Natural killer cell (primary cell): ENCODE data around the gene SLC25A24. TPM values are rescaled to one million over a fixed set of nuclear protein-coding genes. Genes with fewer than 3 reads are reported as not detected.

Source experiments
- ATAC-seq, 3 donors: fragments of 150-1000 bp in 2 of 3; fragments of 200-7000 bp in 1 of 3; cut with Tn5 transposase; 1 replicate in 1 of 3; 2 replicates in 2 of 3; pipeline ENCODE4 v1.10.0; 2021; ENCODE audit warnings: mild to moderate bottlenecking in 2 of 3, moderate library complexity in 2 of 3
- DNase-seq, 2 donors: peaks; one replicate each; pipeline versions ENCODE4 v3.0.0 to v3.0.0-alpha.2; 2013 to 2021; ENCODE audit warnings: mixed read lengths in 1 of 2
- H3K27ac ChIP-seq: one replicate; pipeline ENCODE4 v1.5.1; 2013; ENCODE audit warnings: mild to moderate bottlenecking, low read length
- H3K27me3 ChIP-seq: one replicate; pipeline ENCODE4 v1.6.1; 2013; ENCODE audit warnings: low read length; ENCODE audit not compliant: control insufficient read depth, insufficient read depth
- H3K36me3 ChIP-seq: one replicate; pipeline ENCODE4 v1.6.1; 2013; ENCODE audit warnings: low read length; ENCODE audit not compliant: control insufficient read depth, insufficient read depth
- H3K4me1 ChIP-seq: one replicate; pipeline ENCODE4 v1.6.1; 2013; ENCODE audit warnings: low read length; ENCODE audit not compliant: control insufficient read depth, insufficient read depth
- H3K4me3 ChIP-seq: one replicate; pipeline ENCODE4 v1.5.1; 2013; ENCODE audit warnings: low read length
- H3K9me3 ChIP-seq: one replicate; pipeline ENCODE4 v1.6.1; 2013; ENCODE audit warnings: low read length; ENCODE audit not compliant: control insufficient read depth, insufficient read depth
- H3K27ac Mint-ChIP-seq, 2 donors: one replicate each; pipeline ENCODE4 v1.8.0; 2022; ENCODE audit warnings: mild to moderate bottlenecking in 2 of 2, mixed read lengths in 2 of 2, moderate library complexity in 1 of 2
- H3K27me3 Mint-ChIP-seq, 2 donors: one replicate each; pipeline ENCODE4 v1.8.0; 2022; ENCODE audit warnings: low read depth in 2 of 2, mixed read lengths in 2 of 2
- H3K36me3 Mint-ChIP-seq: one replicate; pipeline ENCODE4 v1.8.0; 2022; ENCODE audit warnings: mixed read lengths
- H3K4me1 Mint-ChIP-seq, 2 donors: one replicate each; pipeline ENCODE4 v1.8.0; 2022; ENCODE audit warnings: mixed read lengths in 2 of 2
- H3K4me3 Mint-ChIP-seq: one replicate; pipeline ENCODE4 v1.8.0; 2022; ENCODE audit warnings: mild to moderate bottlenecking, moderate library complexity, mixed read lengths
- H3K9me3 Mint-ChIP-seq, 2 donors: one replicate each; pipeline ENCODE4 v1.8.0; 2022; ENCODE audit warnings: mixed read lengths in 2 of 2
- CTCF ChIP-seq: fragments of 200-600 bp; IDR thresholded peaks from one replicate; pipeline ENCODE4 v1.8.0; 2022; ENCODE audit warnings: antibody characterized with exemption
- WGBS: methylation state at CpG from one replicate; pipeline ENCODE4 v1.1.7; 2013; ENCODE audit warnings: missing lambda C conversion rate; ENCODE audit not compliant: insufficient coverage; 5-methylcytosine and 5-hydroxymethylcytosine counted together
- intact Hi-C: fragments of 100-400 bp; cut with micrococcal nuclease; formaldehyde crosslinking; loops from one replicate; pipeline ENCODE4 v1.14.2; 2022
- total RNA-seq, 4 donors: library from RNA; stranded (reverse); fragments of 120-200 nt in 1 of 4; gene quantifications; one replicate each; pipeline versions ENCODE4 v1.2.3 to v1.2.4, GENCODE V29; 2013 to 2022

The SLC25A24 gene
- total RNA-seq, 3 donors from 2014 or later (not counting 1 experiment from before 2014, with no cell fraction given), result 7.6 to 11.5 (median 11.3) TPM

- DNase-seq (no peak), ATAC-seq (peak in 2 of 3 donors; percentile 35 to 36)
- Histone ChIP-seq H3K9me3 (no peaks in the 10 kb centered on the region), H3K36me3 (no peaks in the 10 kb centered on the region), H3K4me3 (no peak overlapping the region), H3K4me1 (peaks cover 14% of the 10 kb centered on the region), H3K27ac (no peak overlapping the region), H3K27me3 (no peaks in the 10 kb centered on the region)
- intact Hi-C loops, result no loop called here
- 87% methylated on average over 4 of the region's 5 CpGs for WGBS
- TF ChIP-seq CTCF, result no peak
- Mint-ChIP-seq H3K4me3 (no peak overlapping the region), H3K27ac (peak overlapping the region; percentile 9 to 37), H3K9me3 (no peaks in the 10 kb centered on the region), H3K27me3 (no peaks in the 10 kb centered on the region), H3K4me1 (peaks cover 40 to 45% of the 10 kb centered on the region in 2 donors), H3K36me3 (no peaks in the 10 kb centered on the region)
These were observed 81.9 kb downstream of the SLC25A24 start for GRCh38 chr1:108117945-108118902.

- DNase-seq, result no peak
- no peak for TF ChIP-seq CTCF
- no peak for ATAC-seq
- H3K4me3 ChIP-seq, result no peak overlapping the region
- intact Hi-C loops, result no loop called here
- H3K27ac Mint-ChIP-seq, result no peak overlapping the region
- H3K4me1 Mint-ChIP-seq, result peaks cover 37 to 44% of the 10 kb centered on the region in 2 donors
- H3K4me3 Mint-ChIP-seq, result no peak overlapping the region
- H3K27me3 Mint-ChIP-seq, result no peaks in the 10 kb centered on the region
- no peak overlapping the region for H3K27ac ChIP-seq
- H3K4me1 ChIP-seq, result peaks cover 14% of the 10 kb centered on the region
- no peaks in the 10 kb centered on the region for H3K27me3 ChIP-seq
- WGBS, result 100% methylated on average over 1 of the region's 1 CpG
- no peaks in the 10 kb centered on the region for H3K9me3 ChIP-seq
- H3K36me3 Mint-ChIP-seq, result no peaks in the 10 kb centered on the region
- no peaks in the 10 kb centered on the region for H3K9me3 Mint-ChIP-seq
- H3K36me3 ChIP-seq, result no peaks in the 10 kb centered on the region
These were observed 82.9 kb downstream of the SLC25A24 start for GRCh38 chr1:108117237-108117636.

GRCh38 chr1:108114033-108114599 is 86.0 kb downstream of the SLC25A24 start:
- Mint-ChIP-seq H3K9me3 (no peaks in the 10 kb centered on the region), H3K36me3 (no peaks in the 10 kb centered on the region), H3K27me3 (no peaks in the 10 kb centered on the region), H3K27ac (peak overlapping the region; percentile 80 to 84), H3K4me1 (peaks cover 26 to 44% of the 10 kb centered on the region in 2 donors), H3K4me3 (peak overlapping the region; percentile 59)
- intact Hi-C loops, result no loop called here
- Histone ChIP-seq H3K4me1 (peaks cover 14% of the 10 kb centered on the region), H3K9me3 (no peaks in the 10 kb centered on the region), H3K36me3 (no peaks in the 10 kb centered on the region), H3K27ac (peak overlapping the region; percentile 44), H3K27me3 (no peaks in the 10 kb centered on the region), H3K4me3 (no peak overlapping the region)
- peak; percentile 59 to 74 (median 59) for ATAC-seq
- 13% methylated on average over 4 of the region's 4 CpGs for WGBS
- no peak for TF ChIP-seq CTCF
- no peak for DNase-seq
